ENCODE measurements around the gene ASPG.
A peak's percentile ranks its signal among the peaks of the same experiment; 100 is the strongest.

Gene ASPG

GRCh38 chr14:104096318-104096717 is 10.8 kb downstream of the ASPG start:
- Histone ChIP-seq H3K9me3 (ENCODE audit: severe bottlenecking) (no peaks in the 10 kb centered on the region), H3K27ac (no peak overlapping the region), H3K36me3 (no peaks in the 10 kb centered on the region), H3K4me3 (ENCODE audit: low read depth, low read length) (no peak overlapping the region), H3K27me3 (ENCODE audit: insufficient read depth, low read depth, severe bottlenecking) (no peaks in the 10 kb centered on the region)
- TF ChIP-seq CTCF (IDR thresholded peaks at IDR 0.05; ENCODE audit: low read depth, low read length): no peak
- no peak for DNase-seq

- no peak overlapping the region for H3K4me3 ChIP-seq (ENCODE audit: low read depth, low read length)
- no peaks in the 10 kb centered on the region for H3K9me3 ChIP-seq (ENCODE audit: severe bottlenecking)
- TF ChIP-seq CTCF (IDR thresholded peaks at IDR 0.05; ENCODE audit: low read depth, low read length): peak; percentile 61
- H3K27me3 ChIP-seq (ENCODE audit: insufficient read depth, low read depth, severe bottlenecking): no peaks in the 10 kb centered on the region
- H3K36me3 ChIP-seq: no peaks in the 10 kb centered on the region
- no peak for DNase-seq
- H3K27ac ChIP-seq: no peak overlapping the region
Measured at GRCh38 chr14:104096751-104097700, 11.5 kb downstream of the ASPG start.

- Histone ChIP-seq H3K9me3 (ENCODE audit: severe bottlenecking) (no peaks in the 10 kb centered on the region), H3K27me3 (ENCODE audit: insufficient read depth, low read depth, severe bottlenecking) (no peaks in the 10 kb centered on the region), H3K36me3 (no peaks in the 10 kb centered on the region), H3K4me3 (ENCODE audit: low read depth, low read length) (no peak overlapping the region), H3K27ac (no peak overlapping the region)
- no peak for DNase-seq
- no peak for TF ChIP-seq CTCF (IDR thresholded peaks at IDR 0.05; ENCODE audit: low read depth, low read length)
Measured at GRCh38 chr14:104098272-104099095, 13.0 kb downstream of the ASPG start.

GRCh38 chr14:104099096-104100041 is 13.9 kb downstream of the ASPG start:
- H3K27ac ChIP-seq: no peak overlapping the region
- TF ChIP-seq CTCF (IDR thresholded peaks at IDR 0.05; ENCODE audit: low read depth, low read length): no peak
- no peak for DNase-seq
- H3K4me3 ChIP-seq (ENCODE audit: low read depth, low read length): no peak overlapping the region
- H3K36me3 ChIP-seq: no peaks in the 10 kb centered on the region
- H3K9me3 ChIP-seq (ENCODE audit: severe bottlenecking): no peaks in the 10 kb centered on the region
- no peaks in the 10 kb centered on the region for H3K27me3 ChIP-seq (ENCODE audit: insufficient read depth, low read depth, severe bottlenecking)

All from WERI-Rb-1 (cell line).